C4-2B (cell line): Measurements from ENCODE around the gene GFOD1.
"Not testable (repeated sequence)": the region's sequence is repeated elsewhere in the genome, so short reads cannot be mapped to it uniquely, and the experiment has no call there.

Experiments
- H3K27ac ChIP-seq: fragments of 450-650 bp; 2 replicates; pipeline ENCODE4 v1.5.1; 2017
- CTCF ChIP-seq: fragments of 450-650 bp; conservative IDR thresholded peaks from 2 replicates; pipeline ENCODE4 v1.5.1; 2017; ENCODE audit warnings: mild to moderate bottlenecking
- ZFX ChIP-seq: fragments of 450-650 bp; IDR thresholded peaks from 2 replicates; pipeline ENCODE4 v1.6.1; 2017

Gene GFOD1

GRCh38 chr6:13445005-13445743 is 42.2 kb downstream of the GFOD1 start:
- TF ChIP-seq CTCF = no peak
- TF ChIP-seq ZFX = no peak

DNA sequence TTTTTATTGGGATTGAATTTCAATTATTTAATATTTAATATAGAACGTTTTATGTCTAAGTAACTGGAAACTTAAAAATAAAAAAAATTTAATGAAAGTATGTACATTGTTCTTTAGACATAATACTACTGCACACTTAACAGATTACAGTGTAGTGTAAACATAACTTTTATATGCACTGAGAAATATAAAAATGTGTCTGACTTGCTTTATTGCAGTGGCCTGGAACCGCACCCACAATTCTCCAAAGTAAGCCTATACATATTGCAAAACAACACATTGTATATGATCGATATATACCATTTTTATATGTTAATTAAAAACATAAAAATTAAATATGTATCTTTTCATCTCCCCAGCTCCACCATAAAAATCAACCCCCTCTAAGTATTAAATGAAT is 42.8 kb downstream of the GFOD1 start:
- no peak for TF ChIP-seq CTCF
- TF ChIP-seq ZFX = no peak
- H3K27ac ChIP-seq = no peak overlapping the region

More at GRCh38 chr6:13445005-13445743, 42.2 kb downstream of the GFOD1 start:
- H3K27ac ChIP-seq = no peak overlapping the region

- not testable (repeated sequence) for H3K27ac ChIP-seq
These were observed 43.4 kb downstream of the GFOD1 start for GRCh38 chr6:13443978-13444377.

- TF ChIP-seq CTCF = no peak
- TF ChIP-seq ZFX = no peak
- no peak overlapping the region for H3K27ac ChIP-seq
These were observed 45.6 kb downstream of the GFOD1 start for GRCh38 chr6:13441778-13442177.

DNA sequence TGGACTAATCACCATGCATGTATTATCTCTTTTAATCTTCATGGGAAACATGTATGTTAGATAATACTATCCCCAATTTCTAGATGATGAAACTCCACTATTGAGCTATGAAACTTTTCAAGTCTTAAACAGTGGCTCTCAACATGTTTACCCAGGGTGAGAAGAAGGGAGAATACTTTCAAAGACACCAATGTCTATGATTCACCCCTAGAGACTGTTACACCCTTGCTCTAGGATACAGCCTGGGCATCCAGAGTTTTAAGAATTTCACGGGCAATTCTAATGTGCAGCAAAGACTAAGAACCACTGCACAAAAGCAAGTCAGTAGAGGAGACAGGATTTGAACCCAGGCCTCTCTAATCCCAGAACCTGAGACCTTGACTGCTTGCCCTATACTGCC is 47.8 kb downstream of the GFOD1 start:
- no peak for TF ChIP-seq ZFX
- TF ChIP-seq CTCF = no peak
- H3K27ac ChIP-seq = no peak overlapping the region

DNA sequence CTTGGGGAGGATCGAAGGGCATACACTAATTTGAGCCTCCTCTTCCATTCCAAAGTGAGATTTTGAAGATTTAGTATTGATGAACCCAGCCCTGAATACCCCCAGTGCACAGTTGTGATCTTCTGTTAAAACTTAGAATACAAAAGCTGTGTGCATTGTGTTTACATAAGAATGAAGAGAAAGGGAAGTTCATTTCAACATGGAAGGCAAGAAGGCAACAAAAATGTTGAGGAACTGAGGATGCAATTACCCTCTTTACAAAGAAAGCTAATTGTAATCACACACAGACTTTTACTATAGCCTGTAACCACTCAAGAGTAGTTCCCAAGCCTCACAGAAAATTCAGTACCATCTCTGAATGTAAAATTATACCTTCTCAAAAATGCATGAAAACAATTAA is 49.3 kb downstream of the GFOD1 start:
- no peak for TF ChIP-seq CTCF
- no peak for TF ChIP-seq ZFX
- no peak overlapping the region for H3K27ac ChIP-seq

- H3K27ac ChIP-seq = no peak overlapping the region
- TF ChIP-seq CTCF = no peak
These were observed 50.0 kb downstream of the GFOD1 start for GRCh38 chr6:13437218-13437996.
